Measurements from ENCODE around the gene SMIM1. TPM values are rescaled to one million over a fixed set of nuclear protein-coding genes. Genes with fewer than 3 reads are reported as not detected.

The SMIM1 gene
- total RNA-seq, 4 donors from 2014 or later: 2.6 to 8.4 (median 4.7) TPM; not detected in 1

- H3K27ac ChIP-seq: no peak overlapping the region
- H3K4me1 ChIP-seq: peaks cover 0 to 3% (median 0%) of the 10 kb centered on the region in 3 donors
- no peaks in the 10 kb centered on the region for H3K9me3 ChIP-seq
- whole genome bisulfite sequencing, 2 donors (ENCODE audit: low coverage in 1 of 2): 87 to 88% methylated on average over 5 to 6 of the region's 12 CpGs
- TF ChIP-seq EP300 (IDR thresholded peaks at IDR 0.05) (no peak), POLR2A (IDR thresholded peaks at IDR 0.05) (no peak), POLR2AphosphoS5 (IDR thresholded peaks at IDR 0.05) (no peak)
- TF ChIP-seq, protein P1, sequence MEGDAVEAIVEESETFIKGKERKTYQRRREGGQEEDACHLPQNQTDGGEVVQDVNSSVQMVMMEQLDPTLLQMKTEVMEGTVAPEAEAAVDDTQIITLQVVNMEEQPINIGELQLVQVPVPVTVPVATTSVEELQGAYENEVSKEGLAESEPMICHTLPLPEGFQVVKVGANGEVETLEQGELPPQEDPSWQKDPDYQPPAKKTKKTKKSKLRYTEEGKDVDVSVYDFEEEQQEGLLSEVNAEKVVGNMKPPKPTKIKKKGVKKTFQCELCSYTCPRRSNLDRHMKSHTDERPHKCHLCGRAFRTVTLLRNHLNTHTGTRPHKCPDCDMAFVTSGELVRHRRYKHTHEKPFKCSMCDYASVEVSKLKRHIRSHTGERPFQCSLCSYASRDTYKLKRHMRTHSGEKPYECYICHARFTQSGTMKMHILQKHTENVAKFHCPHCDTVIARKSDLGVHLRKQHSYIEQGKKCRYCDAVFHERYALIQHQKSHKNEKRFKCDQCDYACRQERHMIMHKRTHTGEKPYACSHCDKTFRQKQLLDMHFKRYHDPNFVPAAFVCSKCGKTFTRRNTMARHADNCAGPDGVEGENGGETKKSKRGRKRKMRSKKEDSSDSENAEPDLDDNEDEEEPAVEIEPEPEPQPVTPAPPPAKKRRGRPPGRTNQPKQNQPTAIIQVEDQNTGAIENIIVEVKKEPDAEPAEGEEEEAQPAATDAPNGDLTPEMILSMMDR (IDR thresholded peaks at IDR 0.05): no peak
- H3K36me3 ChIP-seq: peaks cover 0 to 99% of the 10 kb centered on the region in 2 donors
- H3K27me3 ChIP-seq: no peaks in the 10 kb centered on the region
- H3K4me3 ChIP-seq: no peak overlapping the region
- ATAC-seq: no peak
Measured at GRCh38 chr1:3738943-3739342, 33.6 kb upstream of the SMIM1 start.

DNA sequence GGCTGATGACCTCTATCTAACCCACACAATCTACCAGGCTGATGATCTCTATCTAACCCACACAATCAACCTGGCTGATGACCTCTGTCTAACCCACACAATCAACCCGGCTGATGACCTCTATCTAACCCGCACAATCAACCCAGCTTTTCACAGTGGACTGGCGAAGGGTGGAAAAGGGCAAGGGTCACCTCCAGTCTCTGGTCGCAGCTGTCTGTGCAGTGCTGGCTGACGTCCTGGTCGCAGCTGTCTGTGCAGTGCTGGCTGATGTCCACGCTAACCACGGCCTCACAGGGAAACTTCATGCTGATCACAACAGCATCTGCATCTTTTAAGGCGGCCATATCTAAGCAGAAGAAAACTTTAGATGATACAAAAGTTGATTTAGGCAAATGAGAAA is 32.5 kb upstream of the SMIM1 start:
- H3K4me1 ChIP-seq: peaks cover 0 to 14% (median 0%) of the 10 kb centered on the region in 3 donors
- H3K9me3 ChIP-seq: no peaks in the 10 kb centered on the region
- WGBS, 2 donors (ENCODE audit: low coverage in 1 of 2): 84% methylated on average over 8 of the region's 9 CpGs; no CpG with 5 or more reads in 1 of the 2 donors
- ATAC-seq: no peak
- H3K36me3 ChIP-seq: peaks cover 0 to 99% of the 10 kb centered on the region in 2 donors
- H3K27me3 ChIP-seq: no peaks in the 10 kb centered on the region
- TF ChIP-seq, protein P1 (IDR thresholded peaks at IDR 0.05): no peak
- no peak for TF ChIP-seq EP300 (IDR thresholded peaks at IDR 0.05)
- TF ChIP-seq POLR2A (IDR thresholded peaks at IDR 0.05): no peak
- TF ChIP-seq POLR2AphosphoS5 (IDR thresholded peaks at IDR 0.05): no peak
- H3K27ac ChIP-seq: no peak overlapping the region
- no peak overlapping the region for H3K4me3 ChIP-seq

DNA sequence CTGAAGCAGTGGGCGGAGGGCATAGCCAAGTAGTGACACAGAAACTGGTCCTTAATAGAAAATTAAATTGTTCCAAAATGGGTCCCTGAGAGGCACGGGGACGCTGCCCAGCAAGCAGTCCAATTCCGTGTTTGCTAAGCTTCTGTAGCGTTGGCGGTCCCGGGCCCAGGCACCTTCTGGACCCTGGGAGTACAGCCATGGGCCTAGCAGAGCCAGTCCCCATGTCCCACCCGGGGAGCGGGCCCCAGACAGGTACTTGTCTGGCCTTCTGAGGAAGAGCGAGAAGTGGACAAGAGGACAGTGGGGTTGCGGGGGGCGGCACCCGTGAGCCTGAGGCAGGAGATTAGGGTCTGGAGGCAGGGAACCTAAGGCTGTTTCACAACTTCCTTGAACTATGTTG is 31.8 kb upstream of the SMIM1 start:
- Histone ChIP-seq H3K27ac (no peak overlapping the region), H3K4me1 (peaks cover 0 to 21% (median 0%) of the 10 kb centered on the region in 3 donors), H3K36me3 (peaks cover 0 to 99% of the 10 kb centered on the region in 2 donors), H3K27me3 (no peaks in the 10 kb centered on the region), H3K9me3 (no peaks in the 10 kb centered on the region), H3K4me3 (no peak overlapping the region)
- TF ChIP-seq, protein P1 (IDR thresholded peaks at IDR 0.05): no peak
- TF ChIP-seq POLR2A (IDR thresholded peaks at IDR 0.05): no peak
- TF ChIP-seq EP300 (IDR thresholded peaks at IDR 0.05): no peak
- no peak for TF ChIP-seq POLR2AphosphoS5 (IDR thresholded peaks at IDR 0.05)
- WGBS, 2 donors (ENCODE audit: low coverage in 1 of 2): 100% methylated on average over 8 of the region's 13 CpGs; no CpG with 5 or more reads in 1 of the 2 donors
- no peak for ATAC-seq

DNA sequence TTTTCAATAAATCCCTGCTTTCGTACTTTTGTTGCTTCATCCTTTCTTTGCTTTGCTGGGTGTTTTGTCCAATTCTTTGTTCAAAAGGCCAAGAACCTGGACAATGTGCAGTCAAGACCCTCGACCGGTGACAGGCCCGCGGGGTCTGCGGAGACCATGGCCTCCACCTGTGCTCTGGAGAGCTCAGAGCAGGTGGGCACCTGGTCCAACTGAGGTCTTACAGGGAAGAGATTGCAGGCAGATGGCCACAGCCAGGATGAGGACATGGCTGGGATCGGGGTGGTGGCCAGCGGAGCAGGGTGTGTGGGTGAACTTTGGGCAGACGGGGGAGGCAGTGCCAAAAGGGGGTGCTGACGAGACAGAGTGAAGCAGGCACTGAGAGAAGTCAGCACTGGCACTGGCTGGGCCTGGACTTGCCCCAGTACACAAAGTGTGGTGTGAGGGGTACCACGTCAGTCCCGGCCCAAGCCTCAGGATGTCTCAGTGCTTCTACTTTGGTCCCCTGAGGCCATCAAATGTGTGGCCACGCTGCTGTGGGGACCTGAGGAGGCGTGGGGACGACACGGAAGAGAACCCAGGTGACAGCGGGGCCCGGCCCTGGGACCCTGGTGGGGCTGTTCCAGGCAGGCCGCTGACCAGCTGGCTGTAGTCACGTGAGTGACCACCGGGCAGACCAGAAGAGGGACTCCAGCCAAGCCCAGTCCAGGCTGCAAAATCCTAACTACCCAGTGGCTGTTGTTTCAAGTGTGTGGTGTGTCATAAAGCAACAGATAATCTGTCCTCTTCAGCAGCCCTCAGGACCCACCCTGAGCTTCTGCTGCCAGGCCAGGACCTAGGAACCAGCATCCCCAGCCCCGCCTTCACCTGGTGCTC is 30.7 kb upstream of the SMIM1 start:
- ATAC-seq: no peak
- Histone ChIP-seq H3K4me1 (peaks cover 0 to 32% (median 5%) of the 10 kb centered on the region in 3 donors), H3K27ac (no peak overlapping the region), H3K4me3 (no peak overlapping the region), H3K27me3 (no peaks in the 10 kb centered on the region), H3K9me3 (no peaks in the 10 kb centered on the region), H3K36me3 (peaks cover 0 to 89% of the 10 kb centered on the region in 2 donors)
- TF ChIP-seq POLR2AphosphoS5 (IDR thresholded peaks at IDR 0.05): no peak
- no peak for TF ChIP-seq POLR2A (IDR thresholded peaks at IDR 0.05)
- TF ChIP-seq, protein P1 (IDR thresholded peaks at IDR 0.05): no peak
- no peak for TF ChIP-seq EP300 (IDR thresholded peaks at IDR 0.05)
- 89 to 93% methylated on average over 5 to 6 of the region's 22 CpGs for WGBS, 2 donors (ENCODE audit: low coverage in 1 of 2)

Measured in gastroesophageal sphincter (tissue), 4 donors.